Iris pigment epithelial cell (primary cell): ENCODE data around the gene SORCS1.

ENCODE experiments used
- DNase-seq: peaks from one replicate; pipeline ENCODE4 v3.0.0-alpha.2; 2011; ENCODE audit warnings: low read depth

Gene SORCS1

GRCh38 chr10:106661133-106661766 is 503.3 kb downstream of the SORCS1 start:
- DNase-seq, result no peak

- DNase-seq, result no peak
Measured at GRCh38 chr10:106660550-106660949, 504.0 kb downstream of the SORCS1 start.

GRCh38 chr10:106655636-106656035 is 508.9 kb downstream of the SORCS1 start:
- no peak for DNase-seq

GRCh38 chr10:106655165-106655564 is 509.3 kb downstream of the SORCS1 start:
- no peak for DNase-seq

- no peak for DNase-seq
Measured at GRCh38 chr10:106652279-106652678, 512.2 kb downstream of the SORCS1 start.

- DNase-seq, result no peak
Measured at GRCh38 chr10:106648534-106649481, 515.7 kb downstream of the SORCS1 start.

- no peak for DNase-seq
Measured at GRCh38 chr10:106643473-106643872, 521.0 kb downstream of the SORCS1 start.

- no peak for DNase-seq
Measured at GRCh38 chr10:106637873-106638272, 526.6 kb downstream of the SORCS1 start.

GRCh38 chr10:106636766-106637491 is 527.6 kb downstream of the SORCS1 start:
- peak; percentile 18 for DNase-seq

GRCh38 chr10:106635947-106636346 is 528.6 kb downstream of the SORCS1 start:
- no peak for DNase-seq

- DNase-seq, result no peak
Measured at GRCh38 chr10:106631016-106631702, 533.3 kb downstream of the SORCS1 start.

GRCh38 chr10:106626371-106626770 is 538.1 kb downstream of the SORCS1 start:
- DNase-seq, result no peak

GRCh38 chr10:106625751-106626150 is 538.8 kb downstream of the SORCS1 start:
- DNase-seq, result no peak

GRCh38 chr10:106619346-106619745 is 545.2 kb downstream of the SORCS1 start:
- no peak for DNase-seq

- DNase-seq, result no peak
Measured at GRCh38 chr10:106618646-106619045, 545.9 kb downstream of the SORCS1 start.

- DNase-seq, result peak; percentile 66
Measured at GRCh38 chr10:106615081-106615480, 549.4 kb downstream of the SORCS1 start.

- DNase-seq, result no peak
Measured at GRCh38 chr10:106614293-106614692, 550.2 kb downstream of the SORCS1 start.

- DNase-seq, result no peak
Measured at GRCh38 chr10:106612381-106612780, 552.1 kb downstream of the SORCS1 start.

- peak; percentile 28 for DNase-seq
Measured at GRCh38 chr10:106609470-106610266, 554.8 kb downstream of the SORCS1 start.

GRCh38 chr10:106608066-106608465 is 556.4 kb downstream of the SORCS1 start:
- peak; percentile 37 for DNase-seq

GRCh38 chr10:106595281-106595680 is 569.2 kb downstream of the SORCS1 start:
- no peak for DNase-seq
